Activated naive CD8-positive, alpha-beta T cell (primary cell): ENCODE measurements around the gene STOX2.
"Not testable (repeated sequence)": the region's sequence is repeated elsewhere in the genome, so short reads cannot be mapped to it uniquely, and the experiment has no call there.

ENCODE experiments used
- H3K27ac Mint-ChIP-seq: one replicate; pipeline ENCODE4 v1.8.0; 2021; ENCODE audit warnings: mixed read lengths
- H3K27me3 Mint-ChIP-seq: one replicate; pipeline ENCODE4 v1.8.0; 2021; ENCODE audit warnings: mixed read lengths
- H3K36me3 Mint-ChIP-seq: one replicate; pipeline ENCODE4 v1.8.0; 2021; ENCODE audit warnings: mixed read lengths
- H3K4me1 Mint-ChIP-seq: one replicate; pipeline ENCODE4 v1.8.0; 2021; ENCODE audit warnings: low read depth, mixed read lengths
- H3K4me3 Mint-ChIP-seq: one replicate; pipeline ENCODE4 v1.8.0; 2021; ENCODE audit warnings: mild to moderate bottlenecking, mixed read lengths
- H3K9me3 Mint-ChIP-seq: one replicate; pipeline ENCODE4 v1.8.0; 2021; ENCODE audit warnings: low read depth, mixed read lengths

STOX2 gene

GRCh38 chr4:184030764-184031163, 125.7 kb downstream of the STOX2 start:
- Mint-ChIP-seq H3K27ac (no peak overlapping the region), H3K36me3 (no peaks in the 10 kb centered on the region), H3K9me3 (no peaks in the 10 kb centered on the region), H3K27me3 (peaks cover 2% of the 10 kb centered on the region), H3K4me1 (peaks cover 23% of the 10 kb centered on the region), H3K4me3 (no peak overlapping the region)

- peaks cover 23% of the 10 kb centered on the region for H3K4me1 Mint-ChIP-seq
- H3K27me3 Mint-ChIP-seq = peaks cover 5% of the 10 kb centered on the region
These were observed 127.0 kb downstream of the STOX2 start for GRCh38 chr4:184032091-184032490.

GRCh38 chr4:184039963-184040383, 134.9 kb downstream of the STOX2 start:
- Mint-ChIP-seq H3K27me3 (peaks cover 9% of the 10 kb centered on the region), H3K4me1 (peaks cover 10% of the 10 kb centered on the region), H3K27ac (no peak overlapping the region), H3K4me3 (peak overlapping the region; percentile 45), H3K36me3 (no peaks in the 10 kb centered on the region), H3K9me3 (no peaks in the 10 kb centered on the region)

More at GRCh38 chr4:184032091-184032490, 127.0 kb downstream of the STOX2 start:
- Mint-ChIP-seq H3K36me3 (no peaks in the 10 kb centered on the region), H3K9me3 (no peaks in the 10 kb centered on the region), H3K27ac (no peak overlapping the region), H3K4me3 (no peak overlapping the region)

- Mint-ChIP-seq H3K4me1 (peaks cover 10% of the 10 kb centered on the region), H3K4me3 (no peak overlapping the region), H3K9me3 (peaks cover 6% of the 10 kb centered on the region), H3K36me3 (no peaks in the 10 kb centered on the region), H3K27me3 (peaks cover 12% of the 10 kb centered on the region), H3K27ac (no peak overlapping the region)
These were observed 136.0 kb downstream of the STOX2 start for GRCh38 chr4:184041156-184041555.

- Mint-ChIP-seq H3K36me3 (no peaks in the 10 kb centered on the region), H3K27me3 (peaks cover 9% of the 10 kb centered on the region), H3K4me3 (no peak overlapping the region), H3K9me3 (peaks cover 8% of the 10 kb centered on the region), H3K27ac (no peak overlapping the region), H3K4me1 (no peaks in the 10 kb centered on the region)
These were observed 141.0 kb downstream of the STOX2 start for GRCh38 chr4:184046148-184046547.

- H3K27me3 Mint-ChIP-seq, H3K27ac Mint-ChIP-seq, H3K36me3 Mint-ChIP-seq, H3K4me3 Mint-ChIP-seq, H3K9me3 Mint-ChIP-seq, H3K4me1 Mint-ChIP-seq: not testable (repeated sequence)
These were observed 146.2 kb downstream of the STOX2 start for GRCh38 chr4:184051262-184051661.

GRCh38 chr4:184052616-184053015, 147.5 kb downstream of the STOX2 start:
- Mint-ChIP-seq H3K4me1 (no peaks in the 10 kb centered on the region), H3K4me3 (no peak overlapping the region), H3K36me3 (no peaks in the 10 kb centered on the region), H3K27ac (no peak overlapping the region), H3K27me3 (peaks cover 10% of the 10 kb centered on the region), H3K9me3 (peaks cover 4% of the 10 kb centered on the region)

GRCh38 chr4:184053434-184053833, 148.3 kb downstream of the STOX2 start:
- Mint-ChIP-seq H3K9me3 (peaks cover 4% of the 10 kb centered on the region), H3K27ac (no peak overlapping the region), H3K4me1 (no peaks in the 10 kb centered on the region), H3K27me3 (peaks cover 10% of the 10 kb centered on the region), H3K4me3 (no peak overlapping the region), H3K36me3 (no peaks in the 10 kb centered on the region)

- Mint-ChIP-seq H3K4me3 (no peak overlapping the region), H3K27me3 (peaks cover 3% of the 10 kb centered on the region)
These were observed 151.8 kb downstream of the STOX2 start for GRCh38 chr4:184056877-184057276.

GRCh38 chr4:184058026-184058425, 152.9 kb downstream of the STOX2 start:
- no peak overlapping the region for H3K4me3 Mint-ChIP-seq
- no peak overlapping the region for H3K27ac Mint-ChIP-seq
- peaks cover 3% of the 10 kb centered on the region for H3K27me3 Mint-ChIP-seq
- no peaks in the 10 kb centered on the region for H3K36me3 Mint-ChIP-seq
- H3K9me3 Mint-ChIP-seq = no peaks in the 10 kb centered on the region
- H3K4me1 Mint-ChIP-seq = no peaks in the 10 kb centered on the region

More at GRCh38 chr4:184056877-184057276, 151.8 kb downstream of the STOX2 start:
- H3K36me3 Mint-ChIP-seq = no peaks in the 10 kb centered on the region
- H3K4me1 Mint-ChIP-seq = no peaks in the 10 kb centered on the region
- no peaks in the 10 kb centered on the region for H3K9me3 Mint-ChIP-seq
- no peak overlapping the region for H3K27ac Mint-ChIP-seq

GRCh38 chr4:184059099-184059498, 154.0 kb downstream of the STOX2 start:
- no peak overlapping the region for H3K4me3 Mint-ChIP-seq
- H3K4me1 Mint-ChIP-seq = no peaks in the 10 kb centered on the region
- H3K36me3 Mint-ChIP-seq = no peaks in the 10 kb centered on the region
- H3K27me3 Mint-ChIP-seq = peaks cover 3% of the 10 kb centered on the region
- no peaks in the 10 kb centered on the region for H3K9me3 Mint-ChIP-seq
- H3K27ac Mint-ChIP-seq = no peak overlapping the region

- Mint-ChIP-seq H3K4me3 (no peak overlapping the region), H3K27me3 (peaks cover 6% of the 10 kb centered on the region), H3K36me3 (no peaks in the 10 kb centered on the region), H3K27ac (no peak overlapping the region), H3K4me1 (no peaks in the 10 kb centered on the region), H3K9me3 (no peaks in the 10 kb centered on the region)
These were observed 156.5 kb downstream of the STOX2 start for GRCh38 chr4:184061582-184061981.

GRCh38 chr4:184062769-184063168, 157.7 kb downstream of the STOX2 start:
- Mint-ChIP-seq H3K4me3 (no peak overlapping the region), H3K4me1 (no peaks in the 10 kb centered on the region)

GRCh38 chr4:184064877-184065276, 159.8 kb downstream of the STOX2 start:
- Mint-ChIP-seq H3K36me3 (no peaks in the 10 kb centered on the region), H3K4me3 (no peak overlapping the region), H3K27me3 (peaks cover 4% of the 10 kb centered on the region), H3K4me1 (no peaks in the 10 kb centered on the region), H3K27ac (no peak overlapping the region), H3K9me3 (no peaks in the 10 kb centered on the region)

More at GRCh38 chr4:184062769-184063168, 157.7 kb downstream of the STOX2 start:
- no peaks in the 10 kb centered on the region for H3K36me3 Mint-ChIP-seq
- H3K27me3 Mint-ChIP-seq = peaks cover 6% of the 10 kb centered on the region
- no peak overlapping the region for H3K27ac Mint-ChIP-seq
- no peaks in the 10 kb centered on the region for H3K9me3 Mint-ChIP-seq

GRCh38 chr4:184066584-184067300, 161.6 kb downstream of the STOX2 start:
- Mint-ChIP-seq H3K4me3 (no peak overlapping the region), H3K27me3 (peaks cover 4% of the 10 kb centered on the region)

More at GRCh38 chr4:184066584-184067300, 161.6 kb downstream of the STOX2 start:
- peaks cover 1% of the 10 kb centered on the region for H3K9me3 Mint-ChIP-seq
- H3K36me3 Mint-ChIP-seq = no peaks in the 10 kb centered on the region
- no peak overlapping the region for H3K27ac Mint-ChIP-seq
- no peaks in the 10 kb centered on the region for H3K4me1 Mint-ChIP-seq
